GM20000 (cell line): ENCODE data around the gene IL1R1.

ENCODE experiments used
- DNase-seq: peaks from one replicate; pipeline ENCODE4 v3.0.0; 2012; ENCODE audit warnings: low spot score
- TF ChIP-seq, protein P1 (sequence below): IDR thresholded peaks from 2 replicates; pipeline ENCODE4 v1.5.1; 2012; ENCODE audit warnings: mild to moderate bottlenecking, control low read depth; ENCODE audit errors: extremely low read depth, missing control alignments

Gene IL1R1

DNA sequence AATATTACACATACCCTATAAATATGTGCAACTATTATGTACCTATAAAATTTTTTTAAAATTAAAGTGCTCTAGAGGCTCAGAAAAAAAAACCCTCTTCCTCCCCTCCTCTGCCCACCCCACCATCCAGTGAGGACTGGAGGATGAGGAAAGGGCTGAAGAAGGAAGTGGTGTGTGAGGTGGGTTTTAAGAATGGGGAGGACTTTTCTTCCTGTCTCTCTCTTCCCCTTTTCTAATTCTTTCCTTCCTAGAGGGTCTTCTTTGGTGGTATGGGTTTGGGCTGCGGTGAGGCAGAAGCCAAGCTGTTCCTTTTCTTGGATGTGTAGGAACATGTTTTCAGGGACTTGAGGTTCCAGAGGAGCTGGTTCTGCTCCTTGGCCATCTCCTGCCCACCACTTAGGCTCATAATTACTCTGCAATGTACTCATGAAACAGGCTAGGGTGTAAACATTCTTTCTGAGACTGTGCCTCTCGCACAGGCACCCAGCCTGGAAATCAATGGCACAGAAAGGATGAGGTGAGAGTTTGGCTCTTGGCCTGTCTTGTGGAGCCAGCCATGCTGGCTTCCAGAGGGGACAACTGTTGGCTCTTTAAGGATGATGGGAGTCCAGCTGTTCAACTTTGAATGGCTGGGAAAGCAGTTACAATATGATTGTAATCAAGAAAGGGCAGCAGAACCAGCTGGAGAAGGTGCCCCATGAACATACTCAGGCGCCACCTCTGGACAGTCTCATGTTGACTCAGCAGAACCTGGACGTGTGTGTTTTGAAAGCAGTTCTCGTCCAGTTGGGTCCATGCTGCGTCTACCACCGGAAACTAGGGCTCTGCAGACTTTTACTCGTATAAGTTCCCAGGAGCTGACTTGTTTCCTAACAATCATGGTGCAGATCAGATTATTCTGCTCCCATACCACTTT, 82.5 kb downstream of the IL1R1 start:
- TF ChIP-seq, protein P1, sequence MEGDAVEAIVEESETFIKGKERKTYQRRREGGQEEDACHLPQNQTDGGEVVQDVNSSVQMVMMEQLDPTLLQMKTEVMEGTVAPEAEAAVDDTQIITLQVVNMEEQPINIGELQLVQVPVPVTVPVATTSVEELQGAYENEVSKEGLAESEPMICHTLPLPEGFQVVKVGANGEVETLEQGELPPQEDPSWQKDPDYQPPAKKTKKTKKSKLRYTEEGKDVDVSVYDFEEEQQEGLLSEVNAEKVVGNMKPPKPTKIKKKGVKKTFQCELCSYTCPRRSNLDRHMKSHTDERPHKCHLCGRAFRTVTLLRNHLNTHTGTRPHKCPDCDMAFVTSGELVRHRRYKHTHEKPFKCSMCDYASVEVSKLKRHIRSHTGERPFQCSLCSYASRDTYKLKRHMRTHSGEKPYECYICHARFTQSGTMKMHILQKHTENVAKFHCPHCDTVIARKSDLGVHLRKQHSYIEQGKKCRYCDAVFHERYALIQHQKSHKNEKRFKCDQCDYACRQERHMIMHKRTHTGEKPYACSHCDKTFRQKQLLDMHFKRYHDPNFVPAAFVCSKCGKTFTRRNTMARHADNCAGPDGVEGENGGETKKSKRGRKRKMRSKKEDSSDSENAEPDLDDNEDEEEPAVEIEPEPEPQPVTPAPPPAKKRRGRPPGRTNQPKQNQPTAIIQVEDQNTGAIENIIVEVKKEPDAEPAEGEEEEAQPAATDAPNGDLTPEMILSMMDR, result no peak
- DNase-seq, result no peak

DNA sequence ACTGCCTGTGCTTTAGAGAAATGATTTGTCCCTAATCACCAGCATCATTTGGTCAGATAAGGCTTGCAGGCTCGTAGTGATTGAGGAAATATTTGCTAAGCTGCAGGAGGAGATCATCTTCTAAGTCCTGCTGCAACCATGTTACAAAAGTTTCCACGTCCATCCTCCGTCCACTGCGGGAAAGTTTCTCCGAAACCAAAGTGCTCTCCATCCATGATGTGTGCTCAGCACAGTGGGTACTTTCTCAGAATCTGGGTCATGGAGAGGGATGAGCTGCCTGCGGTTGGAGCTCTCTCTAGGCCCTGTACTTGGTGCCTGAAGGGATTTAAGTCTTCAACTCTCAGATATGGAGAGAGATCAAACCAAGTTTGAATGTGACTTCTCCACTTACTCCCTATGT, 83.6 kb downstream of the IL1R1 start:
- no peak for DNase-seq
- TF ChIP-seq, protein P1, result no peak

DNA sequence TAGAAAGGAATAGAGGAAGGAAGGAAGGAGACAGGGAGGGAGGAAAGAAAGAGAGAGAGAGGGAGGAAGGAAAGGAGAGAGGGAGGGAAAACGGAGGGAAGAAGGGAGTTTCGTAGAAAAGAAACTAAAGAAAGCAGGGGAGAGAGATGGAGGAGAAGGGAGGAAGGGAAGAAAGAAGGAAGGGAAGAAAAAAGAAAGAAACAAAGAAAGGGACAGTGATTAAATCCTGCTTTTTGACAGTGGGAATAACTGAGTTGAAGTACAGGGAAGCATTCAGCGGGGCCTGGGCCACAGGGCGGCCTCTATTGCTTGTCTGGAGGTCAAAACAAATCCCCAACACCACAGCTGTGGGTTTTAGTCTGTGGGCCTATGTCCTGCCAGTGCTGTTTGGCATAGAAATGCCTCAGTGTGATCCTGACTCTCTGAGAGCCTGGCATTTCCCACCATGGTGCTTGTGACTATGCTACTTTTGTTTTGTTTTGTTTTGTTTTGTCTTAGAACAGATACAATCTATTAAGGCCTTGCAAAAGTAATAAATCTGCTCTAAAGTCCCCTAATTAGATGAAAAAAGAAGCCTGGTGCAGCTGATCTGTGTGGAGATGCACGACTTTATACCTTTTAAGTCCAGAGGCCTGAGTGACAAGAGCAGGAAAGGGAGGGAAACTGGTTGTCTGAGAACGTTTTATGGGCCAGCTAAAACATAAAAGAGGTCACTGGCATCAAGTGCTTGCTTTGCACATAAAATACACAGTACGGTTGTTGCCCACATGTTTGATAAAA, 84.3 kb downstream of the IL1R1 start:
- DNase-seq, result no peak
- TF ChIP-seq, protein P1, result no peak

DNA sequence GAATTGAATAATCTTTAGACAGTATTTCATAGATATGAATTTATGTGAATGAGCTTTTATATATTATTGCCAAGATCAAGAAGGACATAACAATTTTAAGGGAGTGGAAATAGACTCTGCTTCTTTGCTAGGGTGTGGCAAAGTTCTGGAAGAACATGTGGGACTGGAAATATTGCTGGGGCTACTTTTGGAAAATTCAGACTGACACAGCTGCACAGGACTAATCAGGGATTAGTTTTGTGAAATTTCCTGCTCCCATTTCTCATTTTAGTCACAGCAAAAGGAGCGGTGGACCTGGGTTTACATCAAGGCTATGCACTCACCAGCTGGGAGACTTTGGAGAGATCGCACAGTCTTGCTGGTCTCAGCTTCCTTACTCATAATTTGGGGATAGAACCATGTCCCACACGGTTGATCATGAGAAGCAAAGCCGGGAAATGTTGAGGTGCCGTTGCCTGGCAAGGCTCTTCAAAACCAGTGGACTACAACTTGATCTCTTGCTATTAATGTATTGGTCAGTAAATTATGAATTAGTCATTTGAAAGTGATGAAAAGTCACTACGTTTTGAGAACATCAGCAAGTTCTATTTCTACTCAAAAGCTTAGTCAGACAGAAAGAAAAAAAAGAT, 86.7 kb downstream of the IL1R1 start:
- TF ChIP-seq, protein P1, result no peak
- DNase-seq, result no peak
